Lung (tissue), 12 donors: ENCODE data around the gene IKBKE. TPM values are rescaled to one million over a fixed set of nuclear protein-coding genes. Genes with fewer than 3 reads are reported as not detected.
A peak's percentile ranks its signal among the peaks of the same experiment; 100 is the strongest.

Experiments
- ATAC-seq: fragments of 200-7000 bp; cut with Tn5 transposase; one replicate; pipeline ENCODE4 v1.9.1; 2020; ENCODE audit warnings: moderate number of reproducible peaks; ENCODE audit not compliant: insufficient read depth, low FRiP score
- DNase-seq, 3 donors: peaks; one replicate each; pipeline ENCODE4 v3.0.0-alpha.2; 2013 to 2017
- H3K27ac ChIP-seq, 2 donors: one replicate each; pipeline ENCODE4 v1.5.1; 2013; ENCODE audit warnings: mild to moderate bottlenecking in 2 of 2, moderate library complexity in 2 of 2, control low read depth in 1 of 2, inconsistent platforms in 1 of 2, low read depth in 1 of 2, low read length in 1 of 2
- H3K27me3 ChIP-seq, 3 donors: one replicate each; pipeline ENCODE4 v1.5.1; 2013; ENCODE audit warnings: low read length in 2 of 3; ENCODE audit not compliant: control insufficient read depth in 3 of 3, insufficient read depth in 3 of 3
- H3K36me3 ChIP-seq, 4 donors: one replicate each; pipeline ENCODE4 v1.5.1; 2013; ENCODE audit warnings: low read length in 4 of 4, mild to moderate bottlenecking in 1 of 4, moderate library complexity in 1 of 4; ENCODE audit not compliant: control insufficient read depth in 4 of 4, insufficient read depth in 4 of 4
- H3K4me1 ChIP-seq, 5 donors: one replicate each; pipeline ENCODE4 v1.5.1; 2013; ENCODE audit warnings: low read length in 5 of 5, mild to moderate bottlenecking in 2 of 5, moderate library complexity in 1 of 5; ENCODE audit not compliant: control insufficient read depth in 5 of 5, insufficient read depth in 5 of 5
- H3K4me3 ChIP-seq: one replicate; pipeline ENCODE4 v1.5.1; 2013; ENCODE audit warnings: mild to moderate bottlenecking, control low read depth, moderate library complexity
- H3K9ac ChIP-seq, 2 donors: one replicate each; pipeline ENCODE4 v1.5.1; 2013; ENCODE audit warnings: low read length in 2 of 2, control low read depth in 1 of 2; ENCODE audit not compliant: insufficient read depth in 1 of 2
- H3K9me3 ChIP-seq, 4 donors: one replicate each; pipeline ENCODE4 v1.5.1; 2013; ENCODE audit warnings: low read length in 3 of 4, mild to moderate bottlenecking in 1 of 4, moderate library complexity in 1 of 4; ENCODE audit not compliant: control insufficient read depth in 4 of 4, insufficient read depth in 3 of 4
- WGBS, 2 donors: extraction: QIAGEN DNeasy Blood & Tissue Kit; methylation state at CpG; one replicate each; pipeline ENCODE4 v1.1.7; 2013; 5-methylcytosine and 5-hydroxymethylcytosine counted together
- polyA plus RNA-seq, 2 donors: library from polyadenylated mRNA; stranded (reverse); fragments of 200-250 nt; gene quantifications; one replicate each; pipeline ENCODE4 v1.2.1, GENCODE V29; 2013
- total RNA-seq, 2 donors: library from RNA; depleted of rRNA in 1 of 2; stranded (reverse); fragments of >200 nt in 1 of 2; gene quantifications; one replicate each; pipeline ENCODE4 v1.2.1, GENCODE V29; 2014 to 2021
- TF ChIP-seq, protein P1 (sequence below): IDR thresholded peaks from 2 replicates; pipeline ENCODE4 v1.5.1; 2012; ENCODE audit warnings: mild to moderate bottlenecking; ENCODE audit errors: control extremely low read depth, extremely low read depth
- donor health status: control.
- donor health status: control.
- donor health status: Bipolar disorder and iron deficiency.
- donor health status: healthy.
- donor health status: DM: yes; HTN: yes; CAD: no.

The IKBKE gene
- total and polyA plus RNA-seq, 4 donors = 6.1 to 17.1 (median 11.7) TPM

DNA sequence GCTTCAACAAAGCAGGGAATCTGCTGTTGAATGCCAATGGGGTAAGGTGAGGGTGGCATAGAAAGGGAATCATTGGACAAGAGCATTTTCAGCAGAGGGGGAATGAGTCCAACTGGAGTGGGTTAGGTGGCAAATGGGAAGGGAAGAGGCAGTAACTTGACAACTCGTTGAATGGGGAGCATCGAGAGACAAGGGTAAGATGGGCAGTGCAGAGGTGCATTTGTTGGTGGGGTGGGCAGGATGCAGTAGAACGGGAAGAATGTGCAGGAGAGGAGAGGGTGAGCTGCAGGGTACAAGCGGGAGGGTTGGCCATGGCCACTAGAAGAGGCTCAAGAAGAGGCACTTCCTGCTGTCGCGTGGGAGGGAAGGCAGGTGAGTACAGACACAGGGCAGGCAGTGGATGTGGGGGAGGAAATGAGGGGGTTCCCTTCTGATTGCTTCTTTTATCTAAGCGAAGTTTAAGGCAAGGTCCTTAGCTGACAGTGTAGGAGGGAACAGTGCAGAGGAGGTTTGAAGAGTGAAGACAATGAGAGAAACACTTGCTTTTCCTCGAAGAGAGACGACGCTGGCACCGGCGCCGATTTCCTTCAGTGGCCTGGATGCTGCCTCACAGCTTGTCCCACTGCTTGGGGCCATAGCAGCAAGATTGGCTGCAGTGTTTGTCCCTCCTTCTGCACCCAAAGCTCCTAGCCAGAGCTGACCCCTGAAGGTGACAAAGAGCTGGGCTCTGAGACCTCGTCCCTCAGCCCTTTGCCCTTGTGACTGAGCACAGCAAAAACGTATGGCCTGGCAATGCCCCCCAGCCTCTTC lies 3.2 kb upstream of the IKBKE start:
- TF ChIP-seq, protein P1, sequence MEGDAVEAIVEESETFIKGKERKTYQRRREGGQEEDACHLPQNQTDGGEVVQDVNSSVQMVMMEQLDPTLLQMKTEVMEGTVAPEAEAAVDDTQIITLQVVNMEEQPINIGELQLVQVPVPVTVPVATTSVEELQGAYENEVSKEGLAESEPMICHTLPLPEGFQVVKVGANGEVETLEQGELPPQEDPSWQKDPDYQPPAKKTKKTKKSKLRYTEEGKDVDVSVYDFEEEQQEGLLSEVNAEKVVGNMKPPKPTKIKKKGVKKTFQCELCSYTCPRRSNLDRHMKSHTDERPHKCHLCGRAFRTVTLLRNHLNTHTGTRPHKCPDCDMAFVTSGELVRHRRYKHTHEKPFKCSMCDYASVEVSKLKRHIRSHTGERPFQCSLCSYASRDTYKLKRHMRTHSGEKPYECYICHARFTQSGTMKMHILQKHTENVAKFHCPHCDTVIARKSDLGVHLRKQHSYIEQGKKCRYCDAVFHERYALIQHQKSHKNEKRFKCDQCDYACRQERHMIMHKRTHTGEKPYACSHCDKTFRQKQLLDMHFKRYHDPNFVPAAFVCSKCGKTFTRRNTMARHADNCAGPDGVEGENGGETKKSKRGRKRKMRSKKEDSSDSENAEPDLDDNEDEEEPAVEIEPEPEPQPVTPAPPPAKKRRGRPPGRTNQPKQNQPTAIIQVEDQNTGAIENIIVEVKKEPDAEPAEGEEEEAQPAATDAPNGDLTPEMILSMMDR = no peak
- peaks cover 0 to 31% (median 20%) of the 10 kb centered on the region in 5 donors for H3K4me1 ChIP-seq
- peaks cover 0 to 8% (median 1%) of the 10 kb centered on the region in 4 donors for H3K36me3 ChIP-seq
- no peaks in the 10 kb centered on the region for H3K9me3 ChIP-seq
- H3K27me3 ChIP-seq = no peaks in the 10 kb centered on the region
- H3K27ac ChIP-seq = no peak overlapping the region
- no peak for ATAC-seq
- H3K9ac ChIP-seq = no peak overlapping the region
- DNase-seq = no peak
- 48 to 71% methylated on average over 15 of the region's 15 CpGs for WGBS, 2 donors
- H3K4me3 ChIP-seq = no peak overlapping the region

DNA sequence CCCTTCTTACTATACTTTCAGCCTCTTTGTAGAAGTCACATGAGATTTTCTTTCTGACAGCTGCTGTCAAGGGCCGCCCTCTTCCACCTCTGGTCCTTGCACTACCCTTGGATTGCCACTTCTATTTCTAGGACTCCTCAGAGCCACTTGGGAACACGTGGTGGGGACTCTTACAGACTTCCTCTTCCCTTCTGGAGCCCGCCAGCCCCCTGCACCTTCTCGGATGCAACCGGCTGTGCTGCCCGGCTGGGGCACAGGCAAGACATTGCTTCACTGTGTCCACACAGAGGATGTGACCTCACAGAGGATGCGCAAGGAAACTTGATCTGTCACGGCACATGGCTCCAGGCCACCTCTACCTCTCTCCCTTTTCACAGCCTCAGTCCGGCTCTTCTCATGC lies 2.4 kb upstream of the IKBKE start:
- ATAC-seq (peak; percentile 12), DNase-seq (peak; percentile 52 to 78 (median 73))
- Histone ChIP-seq H3K27me3 (no peaks in the 10 kb centered on the region), H3K4me1 (peaks cover 0 to 39% (median 22%) of the 10 kb centered on the region in 5 donors), H3K4me3 (no peak overlapping the region), H3K9me3 (no peaks in the 10 kb centered on the region), H3K9ac (no peak overlapping the region), H3K27ac (no peak overlapping the region), H3K36me3 (peaks cover 0 to 8% (median 0%) of the 10 kb centered on the region in 4 donors)
- 10 to 20% methylated on average over 9 of the region's 9 CpGs for WGBS, 2 donors
- TF ChIP-seq, protein P1 = no peak

DNA sequence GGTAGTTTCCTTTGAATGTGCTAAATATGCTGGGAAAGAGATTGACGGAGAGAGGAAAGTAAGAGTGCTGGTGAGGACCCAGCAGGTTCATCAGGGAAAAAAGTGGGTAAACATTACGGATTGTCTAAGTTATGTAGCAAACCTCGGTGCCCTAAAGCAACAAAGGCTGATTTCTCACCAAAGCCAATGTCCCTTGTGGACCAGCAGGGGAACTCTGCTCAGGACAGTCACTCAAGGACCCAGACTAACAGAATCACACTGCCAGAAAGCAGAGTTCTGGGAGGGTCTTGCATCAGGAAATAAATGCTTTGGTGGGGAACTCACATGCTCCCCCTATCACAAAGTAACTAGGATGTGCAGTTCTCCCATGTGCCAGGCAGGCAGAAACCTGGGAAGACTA lies 1.7 kb upstream of the IKBKE start:
- no peak for DNase-seq
- H3K9ac ChIP-seq = no peak overlapping the region
- WGBS, 2 donors = 60 to 63% methylated on average over 3 of the region's 3 CpGs
- no peaks in the 10 kb centered on the region for H3K9me3 ChIP-seq
- no peak for ATAC-seq
- H3K36me3 ChIP-seq = peaks cover 0 to 6% (median 1%) of the 10 kb centered on the region in 4 donors
- no peak overlapping the region for H3K4me3 ChIP-seq
- TF ChIP-seq, protein P1 = no peak
- no peaks in the 10 kb centered on the region for H3K27me3 ChIP-seq
- H3K4me1 ChIP-seq = peaks cover 0 to 39% (median 25%) of the 10 kb centered on the region in 5 donors
- no peak overlapping the region for H3K27ac ChIP-seq
